GM18526 (cell line): ENCODE measurements around the gene SLC17A5.

Experiments used
- POLR2A ChIP-seq: IDR thresholded peaks from 3 replicates; pipeline ENCODE4 v1.6.1; 2011; ENCODE audit not compliant: insufficient read length; ENCODE audit errors: extremely low read depth

The SLC17A5 gene

DNA sequence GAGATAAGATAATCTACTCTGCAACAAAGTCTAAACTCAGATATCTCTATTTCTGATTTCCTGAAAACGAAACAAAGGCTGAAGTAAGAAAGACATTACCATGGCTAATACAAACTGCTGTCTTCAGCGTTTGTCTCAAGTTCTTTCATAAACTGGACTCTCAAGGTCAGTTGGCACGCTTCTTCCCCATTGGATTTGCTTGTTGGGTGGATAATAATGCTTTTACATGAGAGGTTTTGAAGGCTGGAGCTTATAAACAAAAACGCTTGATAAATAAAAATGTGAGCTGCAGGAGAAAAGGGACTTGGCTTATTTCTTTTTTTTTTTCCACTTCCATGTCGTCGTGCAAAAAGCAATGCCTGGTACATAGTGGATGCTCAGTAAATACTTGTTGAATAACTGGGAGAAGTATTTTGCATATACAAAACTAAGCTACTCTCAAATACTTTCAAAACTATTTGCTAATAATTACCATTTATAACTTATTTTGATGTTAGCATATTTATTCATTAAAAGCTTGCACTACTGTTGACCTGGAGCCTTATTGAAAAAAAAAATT, 67.3 kb downstream of the SLC17A5 start:
- no peak for TF ChIP-seq POLR2A

DNA sequence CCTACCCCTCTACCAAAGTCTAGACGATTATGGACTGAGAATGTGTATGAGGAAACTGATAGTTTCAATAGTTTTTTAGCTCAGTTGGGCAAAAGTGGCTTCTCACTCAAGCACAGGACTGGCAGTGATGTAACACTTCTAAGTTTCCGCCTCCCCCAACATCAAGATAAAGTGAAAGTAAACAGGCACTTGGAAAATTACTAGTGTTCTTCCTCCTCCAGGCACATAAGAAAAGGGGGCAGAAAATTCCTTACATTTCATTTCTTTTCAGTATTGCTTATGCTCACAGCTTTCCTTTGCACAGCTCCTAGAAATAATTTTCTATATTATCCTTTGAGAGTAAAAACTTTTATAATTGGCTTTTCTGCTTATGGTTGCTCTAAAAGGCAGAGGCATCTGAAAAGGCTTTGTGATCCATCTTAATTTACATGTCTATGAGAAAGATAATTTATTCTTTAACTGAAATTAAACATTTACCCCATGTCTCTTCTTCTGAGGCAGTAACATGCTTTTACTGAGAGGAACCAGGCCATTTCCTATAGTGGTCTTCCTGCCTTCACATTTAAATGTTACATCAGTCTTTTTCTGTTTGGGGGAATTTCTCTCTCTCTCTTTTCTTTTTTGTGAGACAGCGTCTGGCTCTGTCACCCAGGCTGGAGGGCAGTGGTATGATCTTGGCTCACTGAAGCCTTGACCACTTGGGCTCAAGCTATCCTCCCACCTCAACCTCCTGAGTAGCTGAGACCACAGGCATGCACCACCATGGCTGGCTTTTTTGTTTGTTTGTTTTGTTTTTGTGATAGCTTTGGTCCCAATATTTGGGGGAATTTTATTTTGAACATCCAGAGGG, 68.0 kb downstream of the SLC17A5 start:
- no peak for TF ChIP-seq POLR2A

DNA sequence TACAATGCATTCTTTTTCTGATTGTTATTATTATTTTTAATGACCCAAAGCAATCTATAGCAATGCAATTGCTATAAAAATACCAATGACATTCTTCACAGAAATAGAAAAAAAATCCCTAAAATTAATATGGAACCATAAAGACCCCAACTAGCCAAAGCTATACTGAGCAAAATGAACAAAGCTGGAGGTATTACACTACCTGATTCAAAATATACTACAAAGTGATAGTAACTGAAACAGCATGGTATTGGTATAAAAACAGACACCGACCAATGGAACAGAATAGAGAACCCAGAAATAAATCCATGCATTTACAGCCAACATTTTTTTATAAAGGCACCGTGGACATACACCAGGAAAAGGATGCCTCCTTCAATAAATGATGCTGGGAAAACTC, 72.5 kb downstream of the SLC17A5 start:
- no peak for TF ChIP-seq POLR2A

DNA sequence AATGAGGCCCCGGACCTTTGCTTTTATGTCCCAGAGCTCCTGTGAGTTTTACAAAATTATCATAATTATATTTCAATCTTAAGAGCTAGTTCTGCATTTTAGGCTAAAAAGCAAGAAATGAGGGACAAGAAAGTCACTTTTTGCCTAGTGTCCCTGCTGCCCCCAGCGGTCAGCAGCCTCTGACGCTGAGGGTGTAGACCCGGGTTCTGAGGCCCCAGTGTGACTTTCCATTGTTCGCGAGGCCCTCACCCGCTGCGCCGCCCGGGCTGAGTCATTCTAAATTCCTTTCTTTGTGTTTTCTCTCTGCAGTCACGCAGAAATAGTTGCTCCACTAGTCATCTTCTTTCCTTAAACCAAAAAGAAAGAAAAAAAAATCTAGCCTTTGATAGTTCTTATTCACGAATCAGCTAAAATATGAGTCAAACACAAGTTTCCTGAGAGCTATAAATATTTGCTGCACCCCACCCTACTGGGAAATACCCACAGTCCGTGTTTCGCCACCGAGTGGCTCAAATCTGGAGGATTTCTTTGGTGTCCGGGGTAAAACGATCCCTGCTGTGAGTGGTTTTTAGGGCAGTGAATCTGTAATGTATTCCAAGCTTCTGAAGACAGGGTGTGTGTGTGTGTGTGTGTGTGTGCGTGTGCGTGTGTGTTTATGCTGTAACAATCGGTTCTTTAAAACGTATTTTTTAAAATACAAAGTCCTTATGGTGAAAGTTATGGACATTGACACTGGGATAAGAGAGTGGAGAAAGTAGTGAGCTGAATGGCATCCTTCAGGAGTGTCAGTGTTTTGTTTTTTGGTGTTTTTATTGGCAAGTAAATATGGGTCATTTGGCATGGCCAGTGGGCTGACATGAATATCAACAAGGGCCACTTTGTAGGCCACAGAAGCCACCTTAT, 73.3 kb downstream of the SLC17A5 start:
- TF ChIP-seq POLR2A, result peak; percentile 20

DNA sequence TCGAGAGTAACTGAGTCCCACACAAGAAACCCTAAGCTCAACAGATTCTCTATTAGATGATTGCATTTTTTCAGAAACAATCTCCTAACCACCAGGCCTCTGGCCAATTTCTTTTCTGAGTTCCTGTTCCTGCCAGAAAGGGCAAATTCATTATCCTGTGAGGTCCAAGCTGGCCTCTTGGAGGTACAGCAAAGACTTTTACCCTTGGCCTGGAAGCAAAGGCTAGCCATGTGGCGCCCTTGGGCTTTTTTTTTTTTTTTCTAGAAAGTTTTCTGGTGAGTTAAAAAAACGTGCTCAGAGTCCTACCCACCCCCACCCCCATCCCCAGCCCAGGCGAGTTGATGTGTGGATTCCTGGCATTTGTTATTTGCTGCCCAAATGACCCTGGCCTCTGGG, 73.9 kb downstream of the SLC17A5 start:
- no peak for TF ChIP-seq POLR2A

DNA sequence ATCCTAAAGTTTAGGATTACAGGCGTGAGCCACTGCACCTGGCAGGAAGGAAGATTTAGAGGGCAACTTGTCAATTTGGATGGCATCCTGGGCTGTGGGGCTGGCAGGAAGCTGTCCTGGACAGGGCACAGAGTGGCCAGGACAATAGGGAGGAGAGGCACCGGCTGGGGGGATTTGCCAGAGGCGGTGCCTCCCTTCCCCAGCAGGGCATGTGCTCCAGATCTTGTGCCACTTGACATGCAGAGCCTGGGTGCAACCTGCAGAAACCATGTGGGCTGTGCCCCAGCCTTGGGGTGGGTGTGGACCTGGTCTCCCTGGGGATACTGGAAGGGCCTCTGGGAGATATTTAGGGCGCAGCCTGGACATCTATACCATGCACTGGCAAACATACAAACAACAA, 74.4 kb downstream of the SLC17A5 start:
- no peak for TF ChIP-seq POLR2A

DNA sequence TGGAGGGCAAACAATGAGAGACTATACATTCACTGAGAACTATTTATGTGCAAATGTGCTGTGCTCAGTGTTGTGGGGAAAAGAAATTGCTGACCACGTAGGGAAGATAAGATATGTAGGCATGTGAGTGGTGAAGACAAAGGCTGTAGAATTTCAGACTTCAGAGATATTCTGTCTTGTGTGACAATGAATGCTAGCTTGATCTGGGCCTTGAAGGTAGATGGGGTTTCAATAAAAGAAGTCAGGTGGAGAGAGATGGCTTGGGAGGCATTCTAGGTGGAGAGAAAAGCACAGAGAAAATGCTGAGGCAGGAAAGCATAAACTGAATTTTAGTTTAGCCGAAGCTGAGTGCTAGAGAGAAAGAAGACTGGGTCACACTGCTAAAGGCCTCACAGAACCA, 76.1 kb downstream of the SLC17A5 start:
- TF ChIP-seq POLR2A, result no peak

DNA sequence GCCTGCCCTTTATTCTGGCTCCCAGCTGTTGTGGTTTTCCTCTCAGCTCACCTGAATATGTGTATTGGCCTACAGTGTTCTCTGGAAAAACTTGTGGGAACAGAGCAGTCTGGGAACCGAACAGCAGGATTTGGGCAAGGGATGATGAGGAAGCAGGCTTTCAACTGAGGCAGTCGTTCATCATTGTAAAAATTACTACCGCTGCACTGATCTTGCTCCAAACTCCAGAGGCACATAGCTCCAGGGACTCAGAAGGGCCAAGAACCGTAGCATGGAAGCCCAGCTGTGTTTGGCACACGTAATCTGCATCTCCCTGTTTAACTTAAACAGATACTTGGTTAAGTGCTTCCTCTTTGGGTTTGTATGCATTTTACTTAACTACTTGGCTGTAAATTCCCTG, 84.7 kb downstream of the SLC17A5 start:
- TF ChIP-seq POLR2A, result no peak

DNA sequence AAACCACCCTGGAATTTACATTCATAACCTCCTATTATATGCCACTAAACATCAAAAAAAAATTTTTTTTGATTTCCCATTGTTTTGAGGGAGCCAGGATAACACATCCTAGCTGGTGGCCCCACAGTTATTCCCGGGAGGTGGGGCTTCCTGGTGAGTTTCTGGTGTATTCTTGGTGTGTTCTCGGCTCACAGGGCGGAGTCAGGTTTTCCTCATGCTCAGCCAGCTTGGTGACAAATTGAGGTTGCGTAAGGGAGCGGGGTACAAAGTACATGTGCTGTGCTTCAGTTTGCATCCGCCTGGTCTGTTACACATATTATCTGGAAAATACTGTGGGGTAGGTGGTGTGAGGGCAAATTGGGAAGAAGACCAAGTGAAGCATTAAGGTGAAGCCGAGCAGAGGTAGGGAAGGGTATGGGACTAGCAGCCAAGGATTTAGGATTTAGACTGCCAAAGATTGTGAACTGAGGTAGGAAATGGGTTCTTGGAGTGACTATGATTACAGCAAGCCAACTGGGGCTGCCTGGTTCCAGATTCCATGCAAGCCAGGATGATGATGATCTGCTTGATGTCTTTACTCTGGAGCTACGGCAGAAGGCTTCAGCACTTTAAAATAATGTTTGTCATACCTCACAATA, 86.7 kb downstream of the SLC17A5 start:
- no peak for TF ChIP-seq POLR2A

DNA sequence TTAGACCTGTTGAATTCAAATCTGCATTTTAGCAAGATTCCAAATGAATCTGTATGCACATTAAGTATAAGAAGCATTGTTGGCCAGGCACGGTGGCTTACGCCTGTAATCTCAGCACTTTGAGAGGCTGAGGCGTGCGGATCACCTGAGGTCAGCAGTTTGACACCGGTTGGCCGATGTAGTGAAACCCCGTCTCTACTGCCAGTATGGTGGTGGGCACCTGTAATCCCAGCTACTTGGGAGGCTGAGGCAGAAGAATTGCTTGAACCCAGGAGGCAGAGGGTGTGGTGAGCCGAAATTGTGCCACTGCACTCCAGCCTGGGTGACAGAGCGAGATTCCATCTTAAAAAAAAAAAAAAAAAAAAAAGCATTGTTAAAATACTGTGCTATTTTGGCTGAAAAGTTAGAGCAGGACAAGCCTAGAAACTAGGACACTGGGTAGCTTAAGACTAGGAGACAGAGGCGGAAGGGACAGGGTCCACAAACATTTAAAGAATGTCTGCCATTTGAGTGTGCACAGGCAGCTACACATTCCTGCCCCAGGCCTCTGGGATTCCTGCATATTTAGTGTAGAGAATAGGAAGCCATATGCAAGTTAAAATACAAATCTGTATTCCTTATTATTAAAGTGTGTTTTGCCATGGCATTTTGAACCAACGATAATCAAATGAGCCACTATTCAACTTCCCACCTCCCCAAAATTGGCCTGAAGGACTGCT, 87.9 kb downstream of the SLC17A5 start:
- TF ChIP-seq POLR2A, result no peak

DNA sequence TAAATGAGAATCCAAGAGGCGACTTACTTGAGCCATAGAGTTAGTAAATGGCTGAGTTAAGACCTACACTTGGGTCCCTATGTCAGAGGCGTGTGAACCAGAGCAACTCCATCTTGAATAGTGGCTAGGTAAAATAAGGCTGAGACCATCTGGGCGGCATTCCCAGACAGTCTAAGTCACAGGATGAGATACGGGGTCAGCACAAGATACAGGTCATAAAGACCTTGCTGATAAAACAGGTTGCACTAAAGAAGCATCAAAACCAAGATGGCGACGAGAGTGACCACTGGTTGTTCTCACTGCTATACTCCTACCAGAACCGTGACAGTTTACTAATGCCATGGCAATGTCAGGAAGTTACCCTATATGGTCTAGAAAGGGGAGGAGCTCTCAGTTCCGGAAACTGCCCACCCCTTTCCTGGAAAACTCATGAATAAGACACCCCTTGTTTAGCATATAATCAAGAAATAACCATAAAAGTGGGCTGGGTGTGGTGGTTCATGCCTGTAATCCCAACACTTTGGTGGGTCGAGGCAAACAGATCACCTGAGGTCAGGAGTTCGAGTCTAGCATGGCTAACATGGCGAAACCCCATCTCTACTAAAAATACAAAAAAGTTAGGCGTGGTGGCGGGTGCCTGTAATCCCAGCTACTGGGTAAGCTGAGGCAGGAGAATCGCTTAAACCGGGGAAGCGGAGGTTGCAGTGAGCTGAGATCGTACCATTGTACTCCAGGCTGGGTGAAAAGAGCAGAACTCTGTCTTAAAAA, 89.0 kb downstream of the SLC17A5 start:
- TF ChIP-seq POLR2A, result no peak

DNA sequence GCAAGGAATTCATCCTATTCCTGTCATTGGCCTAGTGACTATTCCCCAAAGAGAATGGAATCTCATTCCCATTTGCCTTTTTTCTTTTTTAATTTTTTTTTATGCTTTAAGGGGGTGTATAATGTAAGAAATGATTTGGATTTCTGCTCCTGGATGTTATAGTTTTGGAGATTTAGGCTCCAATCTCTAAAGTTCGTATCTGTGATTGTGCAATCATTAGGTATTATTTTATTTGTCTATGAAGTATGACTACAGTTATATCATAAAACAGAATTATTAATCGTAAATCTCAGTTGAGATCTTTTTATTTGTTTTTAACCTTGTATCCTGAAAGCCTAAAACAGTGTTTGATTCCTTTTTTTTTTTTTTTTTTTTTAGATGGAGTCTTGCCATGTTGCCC, 91.2 kb downstream of the SLC17A5 start:
- TF ChIP-seq POLR2A, result no peak

DNA sequence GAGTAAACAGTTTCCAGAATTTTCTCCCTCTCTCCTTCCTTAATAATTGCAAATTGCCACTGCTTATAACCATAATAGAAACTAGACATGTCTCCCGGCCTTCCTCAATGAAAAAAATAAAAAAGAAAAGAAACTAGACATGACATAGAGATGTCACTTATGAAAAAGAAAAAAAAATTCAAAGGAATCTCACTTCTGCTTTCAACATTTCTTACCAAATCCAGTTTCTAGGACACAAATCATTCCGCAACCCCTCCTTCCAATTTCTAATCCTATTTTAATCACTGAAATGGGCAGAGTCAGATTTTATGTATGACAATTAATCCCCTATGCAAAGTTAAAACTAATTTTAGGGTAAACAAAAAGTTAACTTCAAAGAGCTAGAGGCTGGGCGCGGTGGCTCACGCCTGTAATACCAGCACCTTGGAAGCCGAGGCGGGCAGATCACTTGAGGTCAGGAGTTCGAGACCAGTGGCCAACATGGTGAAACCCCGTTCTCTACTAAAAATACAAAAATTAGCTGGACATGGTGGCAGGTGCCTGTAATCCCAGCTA, 92.9 kb downstream of the SLC17A5 start:
- TF ChIP-seq POLR2A, result no peak

DNA sequence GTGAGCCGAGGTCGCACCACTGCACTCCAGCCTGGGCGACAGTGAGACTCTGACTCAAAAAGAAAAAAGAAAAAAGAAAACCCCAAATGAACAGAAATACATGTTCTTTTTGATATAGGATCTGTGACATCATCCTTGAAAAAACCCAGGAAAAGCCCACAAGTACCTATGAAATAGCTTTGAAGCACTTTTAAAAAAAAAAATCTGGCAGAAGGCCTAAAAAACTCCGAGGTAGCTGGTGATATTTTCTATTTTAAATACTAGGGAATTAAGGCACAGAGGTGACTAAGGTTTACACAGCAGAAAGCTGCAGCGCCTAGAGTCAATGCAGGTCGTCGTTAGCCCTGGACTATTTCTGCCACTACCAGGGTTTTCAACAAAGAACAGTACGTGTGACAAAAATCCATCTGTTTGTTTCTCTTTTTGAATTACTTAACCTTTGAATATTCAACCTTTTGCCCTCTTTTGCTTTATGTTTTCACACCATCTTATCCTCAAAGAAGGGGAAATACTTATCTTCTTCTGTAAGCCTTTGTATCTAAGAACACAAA, 93.5 kb downstream of the SLC17A5 start:
- TF ChIP-seq POLR2A, result no peak
